ENCODE results near the gene OR2B3.

DNA sequence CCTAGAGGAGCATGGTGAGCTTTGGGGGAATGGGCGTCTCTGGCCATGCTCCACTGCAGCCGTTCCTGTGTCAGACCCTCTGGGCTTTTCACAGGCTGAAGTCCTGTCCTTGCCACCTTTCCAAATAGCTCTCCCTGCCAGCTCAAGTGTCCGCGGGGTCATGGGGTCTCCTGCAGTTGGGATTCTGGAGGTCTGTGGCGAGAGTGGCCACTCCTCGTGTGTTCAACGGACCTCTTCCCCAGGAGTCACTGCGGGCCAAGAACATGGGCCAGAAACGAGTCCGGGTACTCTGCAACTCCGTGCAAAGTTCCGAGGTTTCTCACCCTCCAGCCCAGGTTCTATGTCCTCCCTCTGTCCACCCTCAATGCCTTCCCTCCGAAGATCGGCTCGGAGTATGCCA, 4.7 kb downstream of the OR2B3 start:
- TF ChIP-seq, protein P1, sequence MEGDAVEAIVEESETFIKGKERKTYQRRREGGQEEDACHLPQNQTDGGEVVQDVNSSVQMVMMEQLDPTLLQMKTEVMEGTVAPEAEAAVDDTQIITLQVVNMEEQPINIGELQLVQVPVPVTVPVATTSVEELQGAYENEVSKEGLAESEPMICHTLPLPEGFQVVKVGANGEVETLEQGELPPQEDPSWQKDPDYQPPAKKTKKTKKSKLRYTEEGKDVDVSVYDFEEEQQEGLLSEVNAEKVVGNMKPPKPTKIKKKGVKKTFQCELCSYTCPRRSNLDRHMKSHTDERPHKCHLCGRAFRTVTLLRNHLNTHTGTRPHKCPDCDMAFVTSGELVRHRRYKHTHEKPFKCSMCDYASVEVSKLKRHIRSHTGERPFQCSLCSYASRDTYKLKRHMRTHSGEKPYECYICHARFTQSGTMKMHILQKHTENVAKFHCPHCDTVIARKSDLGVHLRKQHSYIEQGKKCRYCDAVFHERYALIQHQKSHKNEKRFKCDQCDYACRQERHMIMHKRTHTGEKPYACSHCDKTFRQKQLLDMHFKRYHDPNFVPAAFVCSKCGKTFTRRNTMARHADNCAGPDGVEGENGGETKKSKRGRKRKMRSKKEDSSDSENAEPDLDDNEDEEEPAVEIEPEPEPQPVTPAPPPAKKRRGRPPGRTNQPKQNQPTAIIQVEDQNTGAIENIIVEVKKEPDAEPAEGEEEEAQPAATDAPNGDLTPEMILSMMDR (conservative IDR thresholded peaks at IDR 0.05 in 1 of 2, IDR thresholded peaks at IDR 0.05 in 1 of 2; ENCODE audit: low read depth in 1 of 2, low read length in 2 of 2): no peak
- TF ChIP-seq EZH2 (IDR thresholded peaks at IDR 0.05; ENCODE audit: low read length, missing control alignments): no peak

Measured in fibroblast of lung (primary cell).